OCI-LY1 (cell line): ENCODE data around the gene SPAM1.
"Not testable (repeated sequence)": the region's sequence is repeated elsewhere in the genome, so short reads cannot be mapped to it uniquely, and the experiment has no call there.

Source experiments
- H2AFZ ChIP-seq: fragments of 200-600 bp; sonication (generic), shearing (Covaris generic); 2 replicates; pipeline ENCODE4 v1.6.0; 2014; ENCODE audit warnings: antibody characterized with exemption, mild to moderate bottlenecking, low read length
- H3F3A ChIP-seq: fragments of 200-600 bp; sonication (generic), shearing (Covaris generic); 2 replicates; pipeline ENCODE4 v1.6.0; 2014; ENCODE audit warnings: mild to moderate bottlenecking, antibody characterized with exemption, low read length, moderate library complexity; ENCODE audit not compliant: insufficient read depth
- H3K27ac ChIP-seq: fragments of 200-600 bp; sonication (generic); 2 replicates; pipeline ENCODE4 v1.5.1; 2014; ENCODE audit warnings: low read length, mixed run types, mild to moderate bottlenecking, low read depth; ENCODE audit not compliant: poor library complexity, severe bottlenecking
- H3K27me3 ChIP-seq: fragments of 200-600 bp; sonication (generic); 2 replicates; pipeline ENCODE4 v1.6.0; 2014; ENCODE audit warnings: antibody characterized with exemption, mild to moderate bottlenecking, low read length, moderate library complexity; ENCODE audit not compliant: insufficient read depth
- H3K36me3 ChIP-seq: fragments of 200-600 bp; sonication (generic); 2 replicates; pipeline ENCODE4 v1.6.1; 2014; ENCODE audit warnings: mild to moderate bottlenecking, antibody characterized with exemption, low read length, moderate library complexity, mixed read lengths; ENCODE audit not compliant: insufficient read depth
- H3K4me1 ChIP-seq: fragments of 200-600 bp; sonication (generic); 2 replicates; pipeline ENCODE4 v1.5.1; 2014; ENCODE audit warnings: mild to moderate bottlenecking, low read length, moderate library complexity; ENCODE audit not compliant: insufficient read depth, severe bottlenecking
- H3K4me2 ChIP-seq: fragments of 200-600 bp; sonication (generic), shearing (Covaris generic); 2 replicates; pipeline ENCODE4 v1.6.1; 2014; ENCODE audit warnings: low read length
- H3K4me3 ChIP-seq: fragments of 200-600 bp; sonication (generic); 2 replicates; pipeline ENCODE4 v1.5.1; 2014; ENCODE audit warnings: low read length, low read depth, mild to moderate bottlenecking, mixed read lengths; ENCODE audit not compliant: poor library complexity, severe bottlenecking
- H3K79me2 ChIP-seq: fragments of 200-600 bp; shearing (Covaris generic); 2 replicates; pipeline ENCODE4 v1.6.1; 2016; ENCODE audit warnings: mixed run types, low read length, mixed read lengths; ENCODE audit not compliant: insufficient read depth
- H3K9ac ChIP-seq: fragments of 200-600 bp; sonication (generic), shearing (Covaris generic); 2 replicates; pipeline ENCODE4 v1.6.1; 2014; ENCODE audit warnings: mild to moderate bottlenecking, low read length, mixed read lengths
- H3K9me2 ChIP-seq: fragments of 200-600 bp; sonication (generic), shearing (Covaris generic); 2 replicates; pipeline ENCODE4 v1.6.1; 2014; ENCODE audit warnings: low read depth, mild to moderate bottlenecking, low read length, mixed read lengths
- H3K9me3 ChIP-seq: fragments of 200-600 bp; shearing (Covaris generic); 2 replicates; pipeline ENCODE4 v1.6.1; 2014; ENCODE audit warnings: low read length, mixed read lengths
- H4K20me1 ChIP-seq: fragments of 200-600 bp; sonication (generic), shearing (Covaris generic); 2 replicates; pipeline ENCODE4 v1.6.0; 2016; ENCODE audit warnings: mild to moderate bottlenecking, low read length; ENCODE audit not compliant: insufficient read depth
- CTCF ChIP-seq: fragments of 200-600 bp; sonication (generic), shearing (Covaris generic); IDR thresholded peaks from 2 replicates; pipeline ENCODE4 v1.5.1; 2017; ENCODE audit warnings: mild to moderate bottlenecking, antibody characterized with exemption, low read length, moderate library complexity, mixed read lengths
- EZH2 ChIP-seq: fragments of 200-600 bp; sonication (generic), shearing (Covaris generic); IDR thresholded peaks from 2 replicates; pipeline ENCODE4 v1.8.0; 2017; ENCODE audit warnings: borderline replicate concordance, mixed run types, mild to moderate bottlenecking, antibody characterized with exemption, low read length, moderate library complexity, mixed read lengths

SPAM1 gene

GRCh38 chr7:123881300-123881699 lies 43.7 kb upstream of the SPAM1 start:
- no peak overlapping the region for H3K4me3 ChIP-seq

GRCh38 chr7:123883154-123883553 lies 41.9 kb upstream of the SPAM1 start:
- Histone ChIP-seq H4K20me1 (no peaks in the 10 kb centered on the region), H3K4me1 (no peaks in the 10 kb centered on the region), H3K36me3 (no peaks in the 10 kb centered on the region), H3K9me3 (no peaks in the 10 kb centered on the region), H3K27ac (no peak overlapping the region), H3K79me2 (no peaks in the 10 kb centered on the region), H3K4me2 (no peak overlapping the region), H3K4me3 (no peak overlapping the region), H3K9me2 (no peaks in the 10 kb centered on the region), H3F3A (no peaks in the 10 kb centered on the region), H3K27me3 (no peaks in the 10 kb centered on the region), H2AFZ (no peak overlapping the region), H3K9ac (no peak overlapping the region)
- no peak for TF ChIP-seq EZH2
- TF ChIP-seq CTCF = no peak

More at GRCh38 chr7:123881300-123881699, 43.7 kb upstream of the SPAM1 start:
- no peaks in the 10 kb centered on the region for H3K4me1 ChIP-seq
- no peaks in the 10 kb centered on the region for H3K36me3 ChIP-seq
- H4K20me1 ChIP-seq = no peaks in the 10 kb centered on the region
- H3K79me2 ChIP-seq = no peaks in the 10 kb centered on the region
- H3K4me2 ChIP-seq = no peak overlapping the region
- H2AFZ ChIP-seq = no peak overlapping the region
- no peak overlapping the region for H3K9ac ChIP-seq
- H3K27me3 ChIP-seq = no peaks in the 10 kb centered on the region
- H3K9me2 ChIP-seq = no peaks in the 10 kb centered on the region
- H3F3A ChIP-seq = no peaks in the 10 kb centered on the region
- no peak overlapping the region for H3K27ac ChIP-seq
- TF ChIP-seq EZH2 (no peak), CTCF (no peak)
- no peaks in the 10 kb centered on the region for H3K9me3 ChIP-seq

- Histone ChIP-seq H3K27me3 (no peaks in the 10 kb centered on the region), H4K20me1 (no peaks in the 10 kb centered on the region), H3K4me2 (no peak overlapping the region), H3F3A (no peaks in the 10 kb centered on the region), H3K79me2 (no peaks in the 10 kb centered on the region), H3K9me3 (no peaks in the 10 kb centered on the region), H3K36me3 (no peaks in the 10 kb centered on the region), H3K9me2 (no peaks in the 10 kb centered on the region), H3K9ac (no peak overlapping the region), H3K4me1 (no peaks in the 10 kb centered on the region), H2AFZ (no peak overlapping the region), H3K4me3 (no peak overlapping the region), H3K27ac (no peak overlapping the region)
- TF ChIP-seq EZH2 = no peak
These were observed 36.8 kb upstream of the SPAM1 start for GRCh38 chr7:123888192-123888591.

DNA sequence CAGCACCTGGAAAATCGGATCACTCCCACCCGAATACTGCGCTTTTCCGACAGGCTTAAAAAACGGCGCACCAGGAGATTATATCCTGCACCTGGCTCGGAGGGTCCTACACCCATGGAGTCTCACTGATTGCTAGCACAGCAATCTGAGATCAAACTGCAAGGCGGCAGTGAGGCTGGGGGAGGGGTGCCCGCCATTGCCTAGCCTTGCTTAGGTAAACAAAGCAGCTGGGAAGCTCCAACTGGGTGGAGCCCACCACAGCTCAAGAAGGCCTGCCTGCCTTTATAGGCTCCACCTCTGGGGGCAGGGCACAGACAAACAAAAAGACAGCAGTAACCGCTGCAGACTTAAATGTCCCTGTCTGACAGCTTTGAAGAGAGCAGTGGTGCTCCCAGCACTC lies 30.3 kb upstream of the SPAM1 start:
- not testable (repeated sequence) for H3K27me3 ChIP-seq, H3K4me2 ChIP-seq, H3K9me2 ChIP-seq, H3K79me2 ChIP-seq, H3K4me3 ChIP-seq, H3K27ac ChIP-seq, H3K9me3 ChIP-seq, H3F3A ChIP-seq, H3K4me1 ChIP-seq, H3K36me3 ChIP-seq, H3K9ac ChIP-seq, H2AFZ ChIP-seq, H4K20me1 ChIP-seq
